ENCODE data around the gene INPP5K.
"Not testable (repeated sequence)": the region's sequence is repeated elsewhere in the genome, so short reads cannot be mapped to it uniquely, and the experiment has no call there.

Gene INPP5K

GRCh38 chr17:1542316-1542715 is 25.9 kb upstream of the INPP5K start:
- H3K9ac ChIP-seq (ENCODE audit: low read length): no peak overlapping the region
- H3K9me3 ChIP-seq (ENCODE audit: control insufficient read depth, insufficient read depth, low read depth, low read length): no peaks in the 10 kb centered on the region
- no peaks in the 10 kb centered on the region for H3K27me3 ChIP-seq (ENCODE audit: control insufficient read depth, insufficient read depth, low read length)
- H3K36me3 ChIP-seq (ENCODE audit: control insufficient read depth, insufficient read depth, low read length): peaks cover 76% of the 10 kb centered on the region
- H3K4me1 ChIP-seq (ENCODE audit: control insufficient read depth, insufficient read depth, low read length): peaks cover 15% of the 10 kb centered on the region; the same call in 1 of the 2 replicates
- no peak overlapping the region for H3K27ac ChIP-seq (ENCODE audit: low read depth, low read length)
- no peak overlapping the region for H3K4me3 ChIP-seq (ENCODE audit: low read depth, low read length)

- Histone ChIP-seq H3K4me3 (ENCODE audit: low read depth, low read length) (no peak overlapping the region), H3K4me1 (ENCODE audit: control insufficient read depth, insufficient read depth, low read length) (peaks cover 15% of the 10 kb centered on the region; the same call in 1 of the 2 replicates), H3K9me3 (ENCODE audit: control insufficient read depth, insufficient read depth, low read depth, low read length) (no peaks in the 10 kb centered on the region), H3K27me3 (ENCODE audit: control insufficient read depth, insufficient read depth, low read length) (no peaks in the 10 kb centered on the region), H3K9ac (ENCODE audit: low read length) (no peak overlapping the region), H3K27ac (ENCODE audit: low read depth, low read length) (no peak overlapping the region), H3K36me3 (ENCODE audit: control insufficient read depth, insufficient read depth, low read length) (peaks cover 69% of the 10 kb centered on the region)
Observed at GRCh38 chr17:1541367-1541904, 25.0 kb upstream of the INPP5K start.

GRCh38 chr17:1539811-1540210 is 23.4 kb upstream of the INPP5K start:
- no peaks in the 10 kb centered on the region for H3K9me3 ChIP-seq (ENCODE audit: control insufficient read depth, insufficient read depth, low read depth, low read length)
- no peak overlapping the region for H3K9ac ChIP-seq (ENCODE audit: low read length)
- peaks cover 74% of the 10 kb centered on the region for H3K36me3 ChIP-seq (ENCODE audit: control insufficient read depth, insufficient read depth, low read length)

GRCh38 chr17:1535737-1536136 is 19.3 kb upstream of the INPP5K start:
- no peak overlapping the region for H3K27ac ChIP-seq (ENCODE audit: low read depth, low read length)

More at GRCh38 chr17:1539811-1540210, 23.4 kb upstream of the INPP5K start:
- Histone ChIP-seq H3K4me1 (ENCODE audit: control insufficient read depth, insufficient read depth, low read length) (peaks cover 15% of the 10 kb centered on the region; the same call in 1 of the 2 replicates), H3K27ac (ENCODE audit: low read depth, low read length) (no peak overlapping the region), H3K27me3 (ENCODE audit: control insufficient read depth, insufficient read depth, low read length) (no peaks in the 10 kb centered on the region), H3K4me3 (ENCODE audit: low read depth, low read length) (no peak overlapping the region)

GRCh38 chr17:1533661-1534325 is 17.4 kb upstream of the INPP5K start:
- Histone ChIP-seq H3K36me3 (ENCODE audit: control insufficient read depth, insufficient read depth, low read length) (peaks cover 77% of the 10 kb centered on the region), H3K27me3 (ENCODE audit: control insufficient read depth, insufficient read depth, low read length) (no peaks in the 10 kb centered on the region), H3K4me1 (ENCODE audit: control insufficient read depth, insufficient read depth, low read length) (no peaks in the 10 kb centered on the region), H3K9ac (ENCODE audit: low read length) (no peak overlapping the region), H3K9me3 (ENCODE audit: control insufficient read depth, insufficient read depth, low read depth, low read length) (no peaks in the 10 kb centered on the region), H3K27ac (ENCODE audit: low read depth, low read length) (no peak overlapping the region), H3K4me3 (ENCODE audit: low read depth, low read length) (no peak overlapping the region)

More at GRCh38 chr17:1535737-1536136, 19.3 kb upstream of the INPP5K start:
- Histone ChIP-seq H3K36me3 (ENCODE audit: control insufficient read depth, insufficient read depth, low read length) (peaks cover 80% of the 10 kb centered on the region), H3K4me3 (ENCODE audit: low read depth, low read length) (no peak overlapping the region), H3K4me1 (ENCODE audit: control insufficient read depth, insufficient read depth, low read length) (no peaks in the 10 kb centered on the region), H3K9ac (ENCODE audit: low read length) (no peak overlapping the region), H3K27me3 (ENCODE audit: control insufficient read depth, insufficient read depth, low read length) (no peaks in the 10 kb centered on the region), H3K9me3 (ENCODE audit: control insufficient read depth, insufficient read depth, low read depth, low read length) (no peaks in the 10 kb centered on the region)

GRCh38 chr17:1532836-1533602 is 16.6 kb upstream of the INPP5K start:
- no peaks in the 10 kb centered on the region for H3K4me1 ChIP-seq (ENCODE audit: control insufficient read depth, insufficient read depth, low read length)
- H3K27ac ChIP-seq (ENCODE audit: low read depth, low read length): no peak overlapping the region
- H3K4me3 ChIP-seq (ENCODE audit: low read depth, low read length): no peak overlapping the region
- H3K36me3 ChIP-seq (ENCODE audit: control insufficient read depth, insufficient read depth, low read length): peaks cover 73% of the 10 kb centered on the region
- no peak overlapping the region for H3K9ac ChIP-seq (ENCODE audit: low read length)
- no peaks in the 10 kb centered on the region for H3K9me3 ChIP-seq (ENCODE audit: control insufficient read depth, insufficient read depth, low read depth, low read length)
- H3K27me3 ChIP-seq (ENCODE audit: control insufficient read depth, insufficient read depth, low read length): no peaks in the 10 kb centered on the region

GRCh38 chr17:1529863-1530262 is 13.5 kb upstream of the INPP5K start:
- Histone ChIP-seq H3K9ac (ENCODE audit: low read length) (no peak overlapping the region), H3K4me3 (ENCODE audit: low read depth, low read length) (no peak overlapping the region), H3K4me1 (ENCODE audit: control insufficient read depth, insufficient read depth, low read length) (no peaks in the 10 kb centered on the region), H3K27me3 (ENCODE audit: control insufficient read depth, insufficient read depth, low read length) (no peaks in the 10 kb centered on the region), H3K9me3 (ENCODE audit: control insufficient read depth, insufficient read depth, low read depth, low read length) (no peaks in the 10 kb centered on the region), H3K27ac (ENCODE audit: low read depth, low read length) (no peak overlapping the region), H3K36me3 (ENCODE audit: control insufficient read depth, insufficient read depth, low read length) (peaks cover 66% of the 10 kb centered on the region)

GRCh38 chr17:1526876-1527275 is 10.5 kb upstream of the INPP5K start:
- peaks cover 47% of the 10 kb centered on the region for H3K36me3 ChIP-seq (ENCODE audit: control insufficient read depth, insufficient read depth, low read length)
- not testable (repeated sequence) for H3K27ac ChIP-seq (ENCODE audit: low read depth, low read length); H3K9me3 ChIP-seq (ENCODE audit: control insufficient read depth, insufficient read depth, low read depth, low read length); H3K9ac ChIP-seq (ENCODE audit: low read length); H3K27me3 ChIP-seq (ENCODE audit: control insufficient read depth, insufficient read depth, low read length); H3K4me1 ChIP-seq (ENCODE audit: control insufficient read depth, insufficient read depth, low read length); H3K4me3 ChIP-seq (ENCODE audit: low read depth, low read length)

GRCh38 chr17:1522626-1523025 is 6.2 kb upstream of the INPP5K start:
- H3K9ac ChIP-seq (ENCODE audit: low read length): no peak overlapping the region

GRCh38 chr17:1521086-1521640 is 4.8 kb upstream of the INPP5K start:
- H3K27ac ChIP-seq (ENCODE audit: low read depth, low read length): no peak overlapping the region
- no peak overlapping the region for H3K4me3 ChIP-seq (ENCODE audit: low read depth, low read length)
- no peaks in the 10 kb centered on the region for H3K4me1 ChIP-seq (ENCODE audit: control insufficient read depth, insufficient read depth, low read length)
- H3K9me3 ChIP-seq (ENCODE audit: control insufficient read depth, insufficient read depth, low read depth, low read length): no peaks in the 10 kb centered on the region
- no peak overlapping the region for H3K9ac ChIP-seq (ENCODE audit: low read length)
- H3K36me3 ChIP-seq (ENCODE audit: control insufficient read depth, insufficient read depth, low read length): peaks cover 32% of the 10 kb centered on the region
- H3K27me3 ChIP-seq (ENCODE audit: control insufficient read depth, insufficient read depth, low read length): no peaks in the 10 kb centered on the region

More at GRCh38 chr17:1522626-1523025, 6.2 kb upstream of the INPP5K start:
- no peaks in the 10 kb centered on the region for H3K9me3 ChIP-seq (ENCODE audit: control insufficient read depth, insufficient read depth, low read depth, low read length)
- H3K36me3 ChIP-seq (ENCODE audit: control insufficient read depth, insufficient read depth, low read length): peaks cover 39% of the 10 kb centered on the region
- no peaks in the 10 kb centered on the region for H3K27me3 ChIP-seq (ENCODE audit: control insufficient read depth, insufficient read depth, low read length)
- H3K27ac ChIP-seq (ENCODE audit: low read depth, low read length): no peak overlapping the region
- no peaks in the 10 kb centered on the region for H3K4me1 ChIP-seq (ENCODE audit: control insufficient read depth, insufficient read depth, low read length)
- no peak overlapping the region for H3K4me3 ChIP-seq (ENCODE audit: low read depth, low read length)

GRCh38 chr17:1519678-1520077 is 3.3 kb upstream of the INPP5K start:
- H3K9me3 ChIP-seq (ENCODE audit: control insufficient read depth, insufficient read depth, low read depth, low read length): no peaks in the 10 kb centered on the region
- peaks cover 6% of the 10 kb centered on the region for H3K4me1 ChIP-seq (ENCODE audit: control insufficient read depth, insufficient read depth, low read length)
- peaks cover 26% of the 10 kb centered on the region for H3K36me3 ChIP-seq (ENCODE audit: control insufficient read depth, insufficient read depth, low read length)
- H3K27me3 ChIP-seq (ENCODE audit: control insufficient read depth, insufficient read depth, low read length): no peaks in the 10 kb centered on the region
- no peak overlapping the region for H3K9ac ChIP-seq (ENCODE audit: low read length)
- H3K27ac ChIP-seq (ENCODE audit: low read depth, low read length): no peak overlapping the region
- H3K4me3 ChIP-seq (ENCODE audit: low read depth, low read length): no peak overlapping the region
